ENCODE measurements around the gene XPC.

GRCh38 chr3:14179795-14180194, 1.4 kb upstream of the XPC start:
- TF ChIP-seq CTCF (conservative IDR thresholded peaks at IDR 0.05) (no peak), ZFX (IDR thresholded peaks at IDR 0.05) (no peak)

Measured in C4-2B (cell line).